Measurements from ENCODE around the gene B4GALT6. TPM values are rescaled to one million over a fixed set of nuclear protein-coding genes. Genes with fewer than 3 reads are reported as not detected.

Gene B4GALT6
- polyA plus RNA-seq, 1 donor from 2014 or later: 19.4 TPM

- H3K9ac ChIP-seq (ENCODE audit: low read length): no peak overlapping the region
- no peaks in the 10 kb centered on the region for H3K79me2 ChIP-seq (replicated peaks; ENCODE audit: insufficient read depth, low read length)
- no peak overlapping the region for H3K4me2 ChIP-seq (ENCODE audit: low read length)
- H3K9me3 ChIP-seq (ENCODE audit: low read length): no peaks in the 10 kb centered on the region
- H3K27ac ChIP-seq (ENCODE audit: low read length): no peak overlapping the region
- TF ChIP-seq TAF1 (IDR thresholded peaks at IDR 0.05; ENCODE audit: low read depth) (no peak), REST (IDR thresholded peaks at IDR 0.05; ENCODE audit: borderline replicate concordance) (no peak), RAD21 (conservative IDR thresholded peaks at IDR 0.05) (no peak), CTCF (IDR thresholded peaks at IDR 0.05; ENCODE audit: poor library complexity, severe bottlenecking) (no peak), EZH2 (IDR thresholded peaks at IDR 0.05; ENCODE audit: borderline replicate concordance, insufficient read depth, low read length, poor library complexity, severe bottlenecking) (no peak), SMC3 (conservative IDR thresholded peaks at IDR 0.05; ENCODE audit: poor library complexity) (no peak), MXI1 (conservative IDR thresholded peaks at IDR 0.05; ENCODE audit: poor library complexity, severe bottlenecking) (no peak), EP300 (conservative IDR thresholded peaks at IDR 0.05; ENCODE audit: poor library complexity, severe bottlenecking) (no peak), POLR2AphosphoS5 (IDR thresholded peaks at IDR 0.05) (no peak)
- no peaks in the 10 kb centered on the region for H4K20me1 ChIP-seq (ENCODE audit: insufficient read depth)
- no peaks in the 10 kb centered on the region for H3F3A ChIP-seq (ENCODE audit: insufficient read depth, low read length, poor library complexity, severe bottlenecking)
- H3K9me2 ChIP-seq (ENCODE audit: insufficient read depth, low read length): no peaks in the 10 kb centered on the region
- H3K4me3 ChIP-seq (ENCODE audit: low read length): no peak overlapping the region
- no peak overlapping the region for H2AFZ ChIP-seq (ENCODE audit: low read depth, low read length)
- no peaks in the 10 kb centered on the region for H3K27me3 ChIP-seq (ENCODE audit: insufficient read depth, low read depth, low read length)
- no peaks in the 10 kb centered on the region for H3K36me3 ChIP-seq (ENCODE audit: insufficient read depth, low read length)
These were observed 20.3 kb downstream of the B4GALT6 start for GRCh38 chr18:31664101-31664500.

- Histone ChIP-seq H4K20me1 (ENCODE audit: insufficient read depth) (no peaks in the 10 kb centered on the region), H3K36me3 (ENCODE audit: insufficient read depth, low read length) (no peaks in the 10 kb centered on the region), H3K9ac (ENCODE audit: low read length) (no peak overlapping the region), H3K4me2 (ENCODE audit: low read length) (no peak overlapping the region), H3K9me3 (ENCODE audit: low read length) (no peaks in the 10 kb centered on the region), H2AFZ (ENCODE audit: low read depth, low read length) (no peak overlapping the region), H3K27ac (ENCODE audit: low read length) (no peak overlapping the region), H3K27me3 (ENCODE audit: insufficient read depth, low read depth, low read length) (no peaks in the 10 kb centered on the region), H3K4me3 (ENCODE audit: low read length) (no peak overlapping the region), H3K79me2 (replicated peaks; ENCODE audit: insufficient read depth, low read length) (no peaks in the 10 kb centered on the region), H3K9me2 (ENCODE audit: insufficient read depth, low read length) (no peaks in the 10 kb centered on the region), H3F3A (ENCODE audit: insufficient read depth, low read length, poor library complexity, severe bottlenecking) (no peaks in the 10 kb centered on the region)
- no peak for TF ChIP-seq REST (IDR thresholded peaks at IDR 0.05; ENCODE audit: borderline replicate concordance)
- no peak for TF ChIP-seq EZH2 (IDR thresholded peaks at IDR 0.05; ENCODE audit: borderline replicate concordance, insufficient read depth, low read length, poor library complexity, severe bottlenecking)
These were observed 22.4 kb downstream of the B4GALT6 start for GRCh38 chr18:31661965-31662364.
